Rectal smooth muscle tissue (tissue), 1 donor: ENCODE data around the gene CEBPE.

Source experiments
- H3K27ac ChIP-seq: one replicate; pipeline ENCODE4 v1.7.0; 2013; ENCODE audit warnings: low read depth, low read length, inconsistent platforms
- H3K27me3 ChIP-seq: one replicate; pipeline ENCODE4 v1.7.0; 2013; ENCODE audit warnings: low read length; ENCODE audit not compliant: control insufficient read depth, insufficient read depth
- H3K36me3 ChIP-seq: one replicate; pipeline ENCODE4 v1.7.0; 2013; ENCODE audit warnings: low read length; ENCODE audit not compliant: control insufficient read depth, insufficient read depth
- H3K4me1 ChIP-seq: one replicate; pipeline ENCODE4 v1.7.0; 2013; ENCODE audit warnings: low read length; ENCODE audit not compliant: control insufficient read depth, insufficient read depth
- H3K4me3 ChIP-seq: one replicate; pipeline ENCODE4 v1.7.0; 2013; ENCODE audit warnings: low read length
- H3K9ac ChIP-seq: one replicate; pipeline ENCODE4 v1.7.0; 2013; ENCODE audit warnings: low read length

Gene CEBPE

GRCh38 chr14:23091294-23092225 lies 27.5 kb downstream of the CEBPE start:
- peaks cover 30% of the 10 kb centered on the region for H3K36me3 ChIP-seq
- H3K4me1 ChIP-seq = peaks cover 13% of the 10 kb centered on the region
- no peak overlapping the region for H3K4me3 ChIP-seq

GRCh38 chr14:23090254-23090636 lies 28.8 kb downstream of the CEBPE start:
- Histone ChIP-seq H3K9ac (no peak overlapping the region), H3K36me3 (peaks cover 37% of the 10 kb centered on the region), H3K27me3 (no peaks in the 10 kb centered on the region)

More at GRCh38 chr14:23091294-23092225, 27.5 kb downstream of the CEBPE start:
- H3K27ac ChIP-seq = no peak overlapping the region
- H3K27me3 ChIP-seq = no peaks in the 10 kb centered on the region
- no peak overlapping the region for H3K9ac ChIP-seq

GRCh38 chr14:23089498-23090253 lies 29.4 kb downstream of the CEBPE start:
- no peak overlapping the region for H3K27ac ChIP-seq
- no peak overlapping the region for H3K9ac ChIP-seq
- no peak overlapping the region for H3K4me3 ChIP-seq
- H3K4me1 ChIP-seq = peaks cover 12% of the 10 kb centered on the region
- peaks cover 37% of the 10 kb centered on the region for H3K36me3 ChIP-seq
- H3K27me3 ChIP-seq = no peaks in the 10 kb centered on the region

More at GRCh38 chr14:23090254-23090636, 28.8 kb downstream of the CEBPE start:
- Histone ChIP-seq H3K4me3 (no peak overlapping the region), H3K27ac (no peak overlapping the region), H3K4me1 (peaks cover 12% of the 10 kb centered on the region)

- no peaks in the 10 kb centered on the region for H3K4me1 ChIP-seq
- no peak overlapping the region for H3K4me3 ChIP-seq
- no peaks in the 10 kb centered on the region for H3K27me3 ChIP-seq
- no peak overlapping the region for H3K27ac ChIP-seq
- peaks cover 35% of the 10 kb centered on the region for H3K36me3 ChIP-seq
- H3K9ac ChIP-seq = no peak overlapping the region
Measured at GRCh38 chr14:23086565-23086964, 32.5 kb downstream of the CEBPE start.

GRCh38 chr14:23085458-23085857 lies 33.6 kb downstream of the CEBPE start:
- Histone ChIP-seq H3K27ac (no peak overlapping the region), H3K27me3 (no peaks in the 10 kb centered on the region), H3K4me1 (no peaks in the 10 kb centered on the region), H3K36me3 (peaks cover 39% of the 10 kb centered on the region), H3K9ac (no peak overlapping the region), H3K4me3 (no peak overlapping the region)

- H3K4me1 ChIP-seq = no peaks in the 10 kb centered on the region
- no peak overlapping the region for H3K27ac ChIP-seq
- no peaks in the 10 kb centered on the region for H3K27me3 ChIP-seq
- H3K4me3 ChIP-seq = no peak overlapping the region
- peaks cover 47% of the 10 kb centered on the region for H3K36me3 ChIP-seq
- H3K9ac ChIP-seq = no peak overlapping the region
Measured at GRCh38 chr14:23080474-23080873, 38.6 kb downstream of the CEBPE start.

- H3K9ac ChIP-seq = no peak overlapping the region
- no peak overlapping the region for H3K27ac ChIP-seq
- H3K36me3 ChIP-seq = peaks cover 49% of the 10 kb centered on the region
- no peak overlapping the region for H3K4me3 ChIP-seq
- H3K4me1 ChIP-seq = no peaks in the 10 kb centered on the region
- H3K27me3 ChIP-seq = no peaks in the 10 kb centered on the region
Measured at GRCh38 chr14:23079716-23080115, 39.3 kb downstream of the CEBPE start.

GRCh38 chr14:23078692-23079116 lies 40.4 kb downstream of the CEBPE start:
- H3K27ac ChIP-seq = no peak overlapping the region
- H3K9ac ChIP-seq = no peak overlapping the region
- no peaks in the 10 kb centered on the region for H3K27me3 ChIP-seq

GRCh38 chr14:23077962-23078361 lies 41.1 kb downstream of the CEBPE start:
- Histone ChIP-seq H3K27me3 (no peaks in the 10 kb centered on the region), H3K36me3 (peaks cover 53% of the 10 kb centered on the region), H3K27ac (no peak overlapping the region), H3K4me1 (no peaks in the 10 kb centered on the region), H3K9ac (no peak overlapping the region), H3K4me3 (no peak overlapping the region)

More at GRCh38 chr14:23078692-23079116, 40.4 kb downstream of the CEBPE start:
- no peaks in the 10 kb centered on the region for H3K4me1 ChIP-seq
- H3K36me3 ChIP-seq = peaks cover 52% of the 10 kb centered on the region
- no peak overlapping the region for H3K4me3 ChIP-seq

- Histone ChIP-seq H3K27ac (no peak overlapping the region), H3K27me3 (no peaks in the 10 kb centered on the region), H3K4me1 (peaks cover 7% of the 10 kb centered on the region), H3K36me3 (peaks cover 55% of the 10 kb centered on the region), H3K9ac (no peak overlapping the region), H3K4me3 (no peak overlapping the region)
Measured at GRCh38 chr14:23076785-23077408, 42.2 kb downstream of the CEBPE start.

- Histone ChIP-seq H3K36me3 (peaks cover 41% of the 10 kb centered on the region), H3K4me1 (peaks cover 16% of the 10 kb centered on the region), H3K9ac (no peak overlapping the region), H3K27ac (no peak overlapping the region), H3K4me3 (no peak overlapping the region), H3K27me3 (no peaks in the 10 kb centered on the region)
Measured at GRCh38 chr14:23074906-23075305, 44.1 kb downstream of the CEBPE start.

- H3K9ac ChIP-seq = peak overlapping the region; percentile 29
- peaks cover 16% of the 10 kb centered on the region for H3K4me1 ChIP-seq
- H3K27ac ChIP-seq = peak overlapping the region; percentile 75
- H3K36me3 ChIP-seq = peaks cover 33% of the 10 kb centered on the region
- H3K4me3 ChIP-seq = peak overlapping the region; percentile 77
- H3K27me3 ChIP-seq = no peaks in the 10 kb centered on the region
Measured at GRCh38 chr14:23071921-23072539, 47.0 kb downstream of the CEBPE start.
